Mesendoderm (in vitro differentiated cells): Measurements from ENCODE around the gene NPW.

ENCODE experiments used
- DNase-seq: peaks from one replicate; pipeline ENCODE4 v3.0.0; 2013
- H2AK5ac ChIP-seq: 2 replicates; pipeline ENCODE4 v1.6.1; 2013; ENCODE audit warnings: low read length, inconsistent platforms
- H2BK120ac ChIP-seq: 2 replicates; pipeline ENCODE4 v1.6.1; 2013; ENCODE audit warnings: low read depth, mild to moderate bottlenecking, low read length, moderate library complexity, mixed read lengths
- H2BK15ac ChIP-seq: replicated peaks from 2 replicates; pipeline ENCODE4 v1.6.1; 2013; ENCODE audit warnings: low read depth, mild to moderate bottlenecking, moderate library complexity
- H2BK5ac ChIP-seq: 2 replicates; pipeline ENCODE4 v1.6.1; 2013; ENCODE audit warnings: low read length, inconsistent platforms
- H3K18ac ChIP-seq: 2 replicates; pipeline ENCODE4 v1.6.1; 2013; ENCODE audit warnings: mild to moderate bottlenecking, low read length, mixed read lengths
- H3K23ac ChIP-seq: one replicate; pipeline ENCODE4 v1.6.1; 2013; ENCODE audit warnings: low read length
- H3K27ac ChIP-seq: 2 replicates; pipeline ENCODE4 v1.5.1; 2013; ENCODE audit warnings: low read depth, mild to moderate bottlenecking, inconsistent platforms, low read length, moderate library complexity
- H3K27me3 ChIP-seq: 2 replicates; pipeline ENCODE4 v1.6.1; 2013; ENCODE audit warnings: low read length, control low read depth, mild to moderate bottlenecking, inconsistent platforms; ENCODE audit not compliant: insufficient read depth, poor library complexity
- H3K36me3 ChIP-seq: 2 replicates; pipeline ENCODE4 v1.6.1; 2013; ENCODE audit warnings: low read length, inconsistent platforms; ENCODE audit not compliant: control insufficient read depth, insufficient read depth
- H3K4ac ChIP-seq: one replicate; pipeline ENCODE4 v1.6.1; 2013; ENCODE audit warnings: low read depth, mild to moderate bottlenecking, low read length, moderate library complexity
- H3K4me1 ChIP-seq: 2 replicates; pipeline ENCODE4 v1.6.1; 2013; ENCODE audit warnings: low read depth, low read length, inconsistent platforms; ENCODE audit not compliant: control insufficient read depth
- H3K4me2 ChIP-seq: 2 replicates; pipeline ENCODE4 v1.6.1; 2013; ENCODE audit warnings: low read length
- H3K4me3 ChIP-seq: 2 replicates; pipeline ENCODE4 v1.5.1; 2013; ENCODE audit warnings: mild to moderate bottlenecking, low read length
- H3K56ac ChIP-seq: one replicate; pipeline ENCODE4 v1.6.1; 2013; ENCODE audit warnings: low read length
- H3K79me1 ChIP-seq: 2 replicates; pipeline ENCODE4 v1.6.1; 2013; ENCODE audit warnings: low read length, inconsistent platforms
- H3K79me2 ChIP-seq: 2 replicates; pipeline ENCODE4 v1.6.1; 2013; ENCODE audit warnings: mild to moderate bottlenecking, low read length; ENCODE audit not compliant: control insufficient read depth, insufficient read depth
- H3K9ac ChIP-seq: 2 replicates; pipeline ENCODE4 v1.6.1; 2013; ENCODE audit warnings: low read length, inconsistent platforms
- H4K5ac ChIP-seq: one replicate; pipeline ENCODE4 v1.6.1; 2013; ENCODE audit warnings: low read length
- H4K8ac ChIP-seq: one replicate; pipeline ENCODE4 v1.6.1; 2013; ENCODE audit warnings: low read depth, mild to moderate bottlenecking, control low read depth, low read length, moderate library complexity
- whole genome bisulfite sequencing: extraction: QIAGEN DNeasy Blood & Tissue Kit; methylation state at CpG from one replicate; pipeline ENCODE4 v1.1.7; 2013; ENCODE audit warnings: low lambda C conversion rate, missing lambda C conversion rate; ENCODE audit not compliant: insufficient coverage; ENCODE audit errors: extremely low coverage; 5-methylcytosine and 5-hydroxymethylcytosine counted together

The NPW gene

DNA sequence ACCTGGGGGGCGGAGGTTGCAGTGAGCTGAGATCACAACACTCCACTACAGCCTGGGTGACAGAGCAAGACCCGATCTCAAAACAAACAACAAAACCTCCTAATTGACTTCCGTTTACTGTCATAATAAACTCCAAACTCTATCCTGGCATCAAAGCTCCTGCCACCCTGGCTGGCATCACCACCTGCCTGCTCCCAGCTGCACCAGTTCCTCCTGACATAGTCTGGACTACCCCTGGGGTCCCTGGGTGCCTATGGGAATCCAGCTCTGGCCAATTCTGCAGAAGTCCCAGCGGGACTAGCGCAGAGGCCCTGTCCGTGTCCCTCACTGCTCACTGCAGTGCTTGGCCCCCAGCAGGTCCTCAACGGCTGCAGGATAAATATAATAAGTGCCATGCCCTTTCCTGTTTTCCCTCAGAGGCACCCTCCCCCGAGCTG, 27.3 kb downstream of the NPW start:
- no CpG with 5 or more reads among the region's 8 CpGs for WGBS
- peaks cover 2% of the 10 kb centered on the region for H3K4me1 ChIP-seq
- H3K4me3 ChIP-seq, result peak overlapping the region; percentile 76
- H3K27ac ChIP-seq, result no peak overlapping the region
- H4K5ac ChIP-seq, result no peak overlapping the region
- no peak overlapping the region for H3K4ac ChIP-seq
- peak; percentile 10 for DNase-seq
- peak overlapping the region; percentile 84 for H3K9ac ChIP-seq
- peak overlapping the region; percentile 93 for H3K56ac ChIP-seq
- H3K36me3 ChIP-seq, result no peaks in the 10 kb centered on the region
- H3K79me2 ChIP-seq, result peaks cover 2% of the 10 kb centered on the region
- H3K18ac ChIP-seq, result no peak overlapping the region
- H3K27me3 ChIP-seq, result no peaks in the 10 kb centered on the region
- no peak overlapping the region for H2BK120ac ChIP-seq
- H2BK5ac ChIP-seq, result no peak overlapping the region
- H3K4me2 ChIP-seq, result peak overlapping the region; percentile 88
- peaks cover 6% of the 10 kb centered on the region for H3K79me1 ChIP-seq
- H2AK5ac ChIP-seq, result no peak overlapping the region
- no peak overlapping the region for H2BK15ac ChIP-seq
- H4K8ac ChIP-seq, result no peak overlapping the region
- H3K23ac ChIP-seq, result no peak overlapping the region

DNA sequence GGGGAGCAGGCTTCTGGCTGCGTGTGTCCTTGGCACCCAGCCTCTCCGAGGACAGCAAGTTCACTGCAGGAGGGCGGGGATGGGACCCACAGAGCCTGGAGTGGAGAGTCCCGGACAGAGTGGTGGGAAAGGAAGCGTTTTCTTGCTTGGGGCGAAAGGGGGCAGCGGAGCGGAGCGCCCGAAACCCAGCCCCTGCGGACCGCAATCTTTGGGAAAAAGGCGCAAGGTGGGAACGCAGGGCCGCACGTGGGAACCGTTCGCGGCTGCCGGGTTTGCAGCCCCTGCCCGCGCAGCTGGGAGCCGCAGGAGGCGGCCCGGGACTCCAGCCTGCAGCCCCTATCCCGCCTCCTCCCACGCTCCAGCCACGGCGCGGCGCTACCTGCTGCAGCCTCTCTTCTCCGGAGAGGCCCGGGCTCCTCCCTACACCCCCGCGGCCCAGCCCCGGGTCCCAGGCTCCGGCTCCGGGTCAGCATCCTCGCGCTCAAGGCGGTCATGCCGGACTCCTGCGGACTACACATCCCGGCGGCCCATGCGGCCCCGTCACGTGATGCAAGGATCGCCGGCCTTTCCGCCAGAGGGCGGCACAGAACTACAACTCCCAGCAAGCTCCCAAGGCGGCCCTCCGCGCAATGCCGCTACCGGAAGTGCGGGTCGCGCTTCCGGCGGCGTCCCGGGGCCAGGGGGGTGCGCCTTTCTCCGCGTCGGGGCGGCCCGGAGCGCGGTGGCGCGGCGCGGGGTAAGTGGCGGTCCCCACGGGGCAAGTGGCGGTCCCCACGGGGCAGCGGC, 27.9 kb downstream of the NPW start, which contains the start of the genes NTHL1 and TSC2:
NTHL1 (minus strand) TSS at position 505 of the 786 bp plus-strand sequence; CDS start at position 494, 11 bp downstream.
TSC2 (plus strand) TSS at position 656 of the 786 bp plus-strand sequence. CDS start 631 bp downstream, outside the sequence.
- no CpG with 5 or more reads among the region's 81 CpGs for WGBS
- peak within 1 kb of the TSS; percentile 93 for H3K56ac ChIP-seq
- DNase-seq, result peak; percentile 98
- H2BK15ac ChIP-seq, result no peak within 1 kb of the TSS
- no peak within 1 kb of the TSS for H3K27ac ChIP-seq
- H3K4me3 ChIP-seq, result peak within 1 kb of the TSS; percentile 79
- H3K4me2 ChIP-seq, result peak within 1 kb of the TSS; percentile 92
- no peaks in the 10 kb centered on the region for H3K36me3 ChIP-seq
- H3K79me1 ChIP-seq, result peaks cover 6% of the 10 kb centered on the region
- no peak within 1 kb of the TSS for H4K5ac ChIP-seq
- H3K79me2 ChIP-seq, result peaks cover 2% of the 10 kb centered on the region
- no peak within 1 kb of the TSS for H2BK5ac ChIP-seq
- no peak within 1 kb of the TSS for H3K4ac ChIP-seq
- H3K23ac ChIP-seq, result no peak within 1 kb of the TSS
- peak within 1 kb of the TSS; percentile 44 for H3K18ac ChIP-seq
- no peaks in the 10 kb centered on the region for H3K27me3 ChIP-seq
- peaks cover 2% of the 10 kb centered on the region for H3K4me1 ChIP-seq
- H3K9ac ChIP-seq, result peak within 1 kb of the TSS; percentile 85
- no peak within 1 kb of the TSS for H2AK5ac ChIP-seq
- no peak within 1 kb of the TSS for H2BK120ac ChIP-seq
- no peak within 1 kb of the TSS for H4K8ac ChIP-seq

DNA sequence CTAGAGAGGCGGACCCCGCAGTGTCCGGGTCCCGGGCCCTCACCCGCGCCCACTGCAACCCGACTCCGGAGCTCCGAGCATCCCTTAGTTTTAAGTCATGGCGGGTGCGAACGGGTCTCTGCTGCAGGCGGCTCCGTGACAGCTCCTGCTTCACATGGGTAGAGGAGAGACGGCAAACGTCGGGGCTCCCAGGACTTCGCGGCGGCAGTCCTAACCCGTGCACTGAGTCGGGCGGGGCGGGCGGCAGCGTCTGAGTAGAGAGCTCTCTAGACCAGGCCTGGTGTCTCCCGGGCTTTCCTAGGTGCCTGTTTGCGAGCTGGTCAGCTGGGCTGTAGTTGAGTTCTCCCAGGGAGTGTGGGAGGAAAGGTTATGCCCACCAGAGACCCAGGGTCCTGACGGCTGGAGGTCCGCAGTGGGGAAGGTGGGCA, 28.5 kb downstream of the NPW start:
- no peaks in the 10 kb centered on the region for H3K36me3 ChIP-seq

DNA sequence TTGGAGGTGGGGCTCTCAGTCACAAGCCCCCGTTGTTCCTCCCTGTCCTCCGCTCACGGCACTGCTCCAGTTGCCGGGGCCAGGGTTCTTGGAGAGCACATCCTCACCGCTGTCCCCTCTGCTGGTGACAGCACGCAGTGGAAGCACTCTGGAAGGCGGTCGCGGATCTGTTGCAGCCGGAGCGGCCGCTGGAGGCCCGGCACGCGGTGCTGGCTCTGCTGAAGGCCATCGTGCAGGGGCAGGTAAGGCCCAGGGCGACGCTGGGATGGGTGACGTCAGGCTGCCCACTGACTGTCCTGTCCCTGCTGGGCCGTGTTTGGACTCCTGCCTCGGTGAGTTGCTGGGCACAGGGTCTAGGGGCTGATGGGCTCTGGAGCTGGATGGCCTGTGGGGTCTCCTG, 33.6 kb downstream of the NPW start:
- H3K18ac ChIP-seq, result no peak overlapping the region
- no peaks in the 10 kb centered on the region for H3K27me3 ChIP-seq
- H3K27ac ChIP-seq, result no peak overlapping the region
- DNase-seq, result no peak
- H3K79me2 ChIP-seq, result peaks cover 2% of the 10 kb centered on the region
- no peak overlapping the region for H3K4me2 ChIP-seq
- no CpG with 5 or more reads among the region's 21 CpGs for WGBS
- no peak overlapping the region for H2BK5ac ChIP-seq
- no peak overlapping the region for H3K4ac ChIP-seq
- no peak overlapping the region for H2AK5ac ChIP-seq
- H3K4me1 ChIP-seq, result no peaks in the 10 kb centered on the region
- no peak overlapping the region for H4K5ac ChIP-seq
- no peak overlapping the region for H2BK15ac ChIP-seq
- H3K36me3 ChIP-seq, result peaks cover 4% of the 10 kb centered on the region
- no peak overlapping the region for H3K4me3 ChIP-seq
- no peak overlapping the region for H3K23ac ChIP-seq
- H3K56ac ChIP-seq, result no peak overlapping the region
- no peak overlapping the region for H3K9ac ChIP-seq
- H2BK120ac ChIP-seq, result no peak overlapping the region
- peaks cover 4% of the 10 kb centered on the region for H3K79me1 ChIP-seq
- no peak overlapping the region for H4K8ac ChIP-seq

More for the DNA sequence above, 28.5 kb downstream of the NPW start:
- H4K5ac ChIP-seq, result no peak overlapping the region
- H3K4me2 ChIP-seq, result peak overlapping the region; percentile 92
- no peak overlapping the region for H2AK5ac ChIP-seq
- H3K9ac ChIP-seq, result peak overlapping the region; percentile 85
- H3K79me1 ChIP-seq, result peaks cover 6% of the 10 kb centered on the region
- H2BK5ac ChIP-seq, result no peak overlapping the region
- H3K27me3 ChIP-seq, result no peaks in the 10 kb centered on the region
- no peak overlapping the region for H3K27ac ChIP-seq
- no CpG with 5 or more reads among the region's 30 CpGs for WGBS
- no peak overlapping the region for H3K4ac ChIP-seq
- no peak for DNase-seq
- H2BK120ac ChIP-seq, result no peak overlapping the region
- peaks cover 2% of the 10 kb centered on the region for H3K79me2 ChIP-seq
- H3K18ac ChIP-seq, result peak overlapping the region; percentile 44
- H3K23ac ChIP-seq, result no peak overlapping the region
- peaks cover 2% of the 10 kb centered on the region for H3K4me1 ChIP-seq
- H3K4me3 ChIP-seq, result peak overlapping the region; percentile 79
- peak overlapping the region; percentile 84 for H3K56ac ChIP-seq
- no peak overlapping the region for H2BK15ac ChIP-seq
- no peak overlapping the region for H4K8ac ChIP-seq

DNA sequence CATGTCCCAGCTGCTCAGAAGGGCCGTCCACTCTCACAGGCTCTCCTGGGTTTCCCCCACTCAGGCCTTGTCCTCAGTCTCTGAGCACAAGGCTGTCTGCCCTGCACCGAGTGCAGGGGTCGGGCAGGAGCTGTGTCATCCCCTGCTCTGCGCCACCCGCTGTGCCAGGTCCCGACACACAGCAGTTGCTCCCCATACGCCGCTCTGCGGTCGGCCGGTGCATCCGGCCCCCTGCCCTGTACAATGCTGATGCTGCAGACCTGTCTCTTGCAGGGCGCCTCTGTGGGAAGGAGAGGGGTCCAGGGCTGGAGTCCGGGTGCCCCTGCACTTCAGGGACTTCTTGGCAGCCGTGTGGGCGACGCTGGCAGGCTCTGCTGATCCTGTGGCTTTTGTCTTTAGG, 34.3 kb downstream of the NPW start:
- Histone ChIP-seq H3K4ac (no peak overlapping the region), H3K23ac (no peak overlapping the region), H2BK15ac (no peak overlapping the region), H3K4me2 (no peak overlapping the region), H3K18ac (no peak overlapping the region), H3K79me2 (no peaks in the 10 kb centered on the region), H3K27ac (no peak overlapping the region), H3K56ac (no peak overlapping the region), H4K8ac (no peak overlapping the region), H3K9ac (no peak overlapping the region), H2BK120ac (no peak overlapping the region), H2AK5ac (no peak overlapping the region), H3K4me3 (no peak overlapping the region), H3K4me1 (no peaks in the 10 kb centered on the region), H4K5ac (no peak overlapping the region), H2BK5ac (no peak overlapping the region), H3K79me1 (no peaks in the 10 kb centered on the region), H3K27me3 (no peaks in the 10 kb centered on the region), H3K36me3 (peaks cover 4% of the 10 kb centered on the region)
- no CpG with 5 or more reads among the region's 17 CpGs for WGBS
- DNase-seq, result no peak
